ENCODE data around the gene STRADA. TPM values are rescaled to one million over a fixed set of nuclear protein-coding genes. Genes with fewer than 3 reads are reported as not detected.
A peak's percentile ranks its signal among the peaks of the same experiment; 100 is the strongest.

STRADA gene
- total RNA-seq, 3 donors from 2014 or later (not counting 1 experiment from before 2014, with no cell fraction given): 72.6 to 83.1 (median 78.2) TPM

DNA sequence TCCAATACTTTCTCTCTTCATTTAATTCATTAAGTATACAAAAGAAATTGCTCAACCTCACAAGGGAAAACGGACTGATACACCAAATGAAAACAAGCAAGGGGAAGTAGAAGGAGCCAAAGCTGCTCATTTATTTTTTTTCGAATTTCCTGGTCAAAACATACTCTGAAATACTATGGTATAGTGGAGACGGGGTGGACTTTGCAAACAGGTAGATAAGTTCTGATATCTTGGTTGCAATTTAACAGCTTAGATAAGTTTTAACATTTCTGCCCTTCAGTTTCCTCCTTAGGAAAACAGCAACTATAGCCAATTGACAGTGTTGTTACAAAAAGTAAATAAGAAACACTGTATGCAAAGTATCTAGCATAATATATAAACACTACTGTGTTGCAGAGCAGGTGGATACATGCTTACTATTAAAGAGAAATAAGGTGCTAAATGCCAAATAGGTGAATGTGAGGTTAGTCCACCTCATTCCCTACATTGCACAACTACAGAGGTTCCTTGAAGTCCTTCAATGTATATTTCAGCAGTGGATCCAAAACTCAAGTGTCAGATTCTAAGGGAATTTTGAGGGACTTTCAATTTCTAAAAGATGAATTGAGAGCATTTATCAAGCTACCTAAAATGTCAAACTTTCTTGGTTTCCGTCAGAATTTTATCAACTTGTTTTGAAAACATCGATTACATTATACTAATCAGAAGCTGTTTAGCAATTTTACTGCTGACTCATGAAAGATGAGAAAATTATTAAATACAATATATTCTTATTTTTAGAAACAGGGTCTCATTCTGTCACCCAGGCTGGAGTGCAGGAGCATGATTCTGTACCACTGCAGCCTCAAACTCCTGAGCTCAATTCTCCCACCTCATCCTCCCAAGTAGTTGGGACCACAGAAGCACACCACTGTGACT is 20.8 kb upstream of the STRADA start:
- intact Hi-C loops (cut with micrococcal nuclease): no loop called here
- Mint-ChIP-seq H3K9me3 (no peaks in the 10 kb centered on the region), H3K4me1 (peaks cover 10 to 16% of the 10 kb centered on the region in 2 donors), H3K27ac (peak overlapping the region in 1 of 2 donors; percentile 50), H3K4me3 (no peak overlapping the region), H3K36me3 (no peaks in the 10 kb centered on the region), H3K27me3 (ENCODE audit: low read depth in 2 of 2) (no peaks in the 10 kb centered on the region)
- peaks cover 69% of the 10 kb centered on the region for H3K36me3 ChIP-seq (ENCODE audit: control insufficient read depth, insufficient read depth, low read length)
- no peak overlapping the region for H3K27ac ChIP-seq (ENCODE audit: low read length)
- TF ChIP-seq, protein P1, sequence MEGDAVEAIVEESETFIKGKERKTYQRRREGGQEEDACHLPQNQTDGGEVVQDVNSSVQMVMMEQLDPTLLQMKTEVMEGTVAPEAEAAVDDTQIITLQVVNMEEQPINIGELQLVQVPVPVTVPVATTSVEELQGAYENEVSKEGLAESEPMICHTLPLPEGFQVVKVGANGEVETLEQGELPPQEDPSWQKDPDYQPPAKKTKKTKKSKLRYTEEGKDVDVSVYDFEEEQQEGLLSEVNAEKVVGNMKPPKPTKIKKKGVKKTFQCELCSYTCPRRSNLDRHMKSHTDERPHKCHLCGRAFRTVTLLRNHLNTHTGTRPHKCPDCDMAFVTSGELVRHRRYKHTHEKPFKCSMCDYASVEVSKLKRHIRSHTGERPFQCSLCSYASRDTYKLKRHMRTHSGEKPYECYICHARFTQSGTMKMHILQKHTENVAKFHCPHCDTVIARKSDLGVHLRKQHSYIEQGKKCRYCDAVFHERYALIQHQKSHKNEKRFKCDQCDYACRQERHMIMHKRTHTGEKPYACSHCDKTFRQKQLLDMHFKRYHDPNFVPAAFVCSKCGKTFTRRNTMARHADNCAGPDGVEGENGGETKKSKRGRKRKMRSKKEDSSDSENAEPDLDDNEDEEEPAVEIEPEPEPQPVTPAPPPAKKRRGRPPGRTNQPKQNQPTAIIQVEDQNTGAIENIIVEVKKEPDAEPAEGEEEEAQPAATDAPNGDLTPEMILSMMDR (IDR thresholded peaks at IDR 0.05): no peak
- H3K9me3 ChIP-seq (ENCODE audit: control insufficient read depth, insufficient read depth, low read length): no peaks in the 10 kb centered on the region
- peaks cover 3% of the 10 kb centered on the region for H3K4me1 ChIP-seq (ENCODE audit: control insufficient read depth, insufficient read depth, low read length)
- H3K27me3 ChIP-seq (ENCODE audit: control insufficient read depth, insufficient read depth, low read length): no peaks in the 10 kb centered on the region
- H3K4me3 ChIP-seq (ENCODE audit: low read length): no peak overlapping the region
- DNase-seq (no peak), ATAC-seq (no peak)
- 72% methylated on average over 3 of the region's 5 CpGs for WGBS (ENCODE audit: insufficient coverage)

DNA sequence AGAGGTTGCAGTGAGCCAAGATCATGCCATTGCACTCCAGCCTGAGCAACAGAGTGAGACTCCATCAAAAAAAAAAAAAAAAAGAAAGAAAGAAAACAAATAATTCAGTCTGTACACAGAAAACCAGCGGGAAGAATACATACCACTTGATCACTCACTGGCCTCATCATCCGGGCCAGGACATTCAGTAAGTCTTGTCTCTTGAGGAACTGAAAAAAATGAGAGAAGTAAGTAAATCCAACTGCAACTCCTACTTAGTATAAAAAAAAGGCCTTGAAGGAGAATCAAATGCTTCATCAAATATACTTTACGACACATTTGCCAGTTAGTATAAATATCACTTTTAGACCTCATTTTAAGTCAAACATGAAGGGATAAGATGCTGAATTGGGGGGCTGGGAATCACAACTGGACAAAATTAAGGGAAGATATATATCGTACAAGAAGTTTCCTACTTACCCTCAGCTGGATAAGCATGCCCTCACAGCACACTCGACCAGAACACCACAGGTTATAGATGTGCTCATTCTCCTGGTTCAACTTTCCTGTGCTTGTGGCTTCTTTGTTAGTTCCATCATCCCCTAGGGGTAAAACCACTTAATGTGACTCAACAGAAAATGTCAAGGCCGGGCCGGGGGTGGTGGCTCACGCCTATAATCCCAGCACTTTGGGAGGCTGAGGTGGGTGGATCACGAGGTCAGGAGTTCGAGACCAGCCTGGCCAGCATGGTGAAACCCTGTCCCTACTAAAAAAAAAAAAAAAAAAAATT is 19.4 kb upstream of the STRADA start:
- TF ChIP-seq, protein P1 (IDR thresholded peaks at IDR 0.05): no peak
- Histone ChIP-seq H3K4me3 (ENCODE audit: low read length) (no peak overlapping the region), H3K4me1 (ENCODE audit: control insufficient read depth, insufficient read depth, low read length) (peaks cover 3% of the 10 kb centered on the region), H3K9me3 (ENCODE audit: control insufficient read depth, insufficient read depth, low read length) (no peaks in the 10 kb centered on the region), H3K36me3 (ENCODE audit: control insufficient read depth, insufficient read depth, low read length) (peaks cover 78% of the 10 kb centered on the region), H3K27me3 (ENCODE audit: control insufficient read depth, insufficient read depth, low read length) (no peaks in the 10 kb centered on the region), H3K27ac (ENCODE audit: low read length) (no peak overlapping the region)
- DNase-seq (no peak), ATAC-seq (no peak)
- Mint-ChIP-seq H3K4me3 (no peak overlapping the region), H3K27ac (peak overlapping the region in 1 of 2 donors; percentile 19), H3K4me1 (peaks cover 8 to 9% of the 10 kb centered on the region in 2 donors), H3K9me3 (no peaks in the 10 kb centered on the region), H3K27me3 (ENCODE audit: low read depth in 2 of 2) (no peaks in the 10 kb centered on the region), H3K36me3 (peaks cover 7% of the 10 kb centered on the region)
- intact Hi-C loops (cut with micrococcal nuclease): no loop called here
- 56% methylated on average over 3 of the region's 10 CpGs for WGBS (ENCODE audit: insufficient coverage)

DNA sequence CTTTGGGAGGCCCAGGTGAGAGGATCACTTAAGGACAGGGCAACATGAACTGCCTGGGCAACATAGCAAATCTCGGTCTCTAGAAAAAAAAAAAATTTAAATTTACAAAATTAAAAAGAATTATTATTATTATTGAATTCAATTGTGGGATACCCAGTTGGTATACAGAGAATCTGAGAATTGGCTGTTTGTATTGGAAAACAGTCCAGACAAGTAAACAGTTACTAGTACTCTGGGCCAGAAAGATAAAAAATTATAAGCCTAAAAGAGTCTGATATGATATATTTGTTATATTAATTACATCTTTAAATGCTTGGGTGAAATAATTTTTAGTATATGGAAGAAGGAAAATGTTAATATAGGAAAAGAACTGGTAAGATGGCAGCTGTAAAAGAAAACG is 16.8 kb upstream of the STRADA start:
- H3K36me3 Mint-ChIP-seq: peaks cover 13% of the 10 kb centered on the region
- Histone ChIP-seq H3K4me3 (ENCODE audit: low read length) (no peak overlapping the region), H3K27me3 (ENCODE audit: control insufficient read depth, insufficient read depth, low read length) (no peaks in the 10 kb centered on the region), H3K36me3 (ENCODE audit: control insufficient read depth, insufficient read depth, low read length) (peaks cover 79% of the 10 kb centered on the region), H3K27ac (ENCODE audit: low read length) (no peak overlapping the region), H3K9me3 (ENCODE audit: control insufficient read depth, insufficient read depth, low read length) (no peaks in the 10 kb centered on the region), H3K4me1 (ENCODE audit: control insufficient read depth, insufficient read depth, low read length) (peaks cover 3% of the 10 kb centered on the region)
- intact Hi-C loops (cut with micrococcal nuclease): no loop called here
- WGBS (ENCODE audit: insufficient coverage): no CpG with 5 or more reads among the region's 2 CpGs
- no peak overlapping the region for H3K4me3 Mint-ChIP-seq
- TF ChIP-seq, protein P1 (IDR thresholded peaks at IDR 0.05): no peak
- peak overlapping the region in 1 of 2 donors; percentile 25 for H3K27ac Mint-ChIP-seq
- DNase-seq: no peak
- no peaks in the 10 kb centered on the region for H3K9me3 Mint-ChIP-seq
- ATAC-seq: no peak
- peaks cover 4 to 5% of the 10 kb centered on the region in 2 donors for H3K4me1 Mint-ChIP-seq
- H3K27me3 Mint-ChIP-seq (ENCODE audit: low read depth in 2 of 2): no peaks in the 10 kb centered on the region

All from natural killer cell (primary cell).